Measurements from ENCODE around the gene EPB41L2. TPM values are rescaled to one million over a fixed set of nuclear protein-coding genes. Genes with fewer than 3 reads are reported as not detected.
A peak's percentile ranks its signal among the peaks of the same experiment; 100 is the strongest.

The EPB41L2 gene
- total and polyA plus RNA-seq, 2 experiments from 2014 or later, result 76.2 to 91.7 TPM

DNA sequence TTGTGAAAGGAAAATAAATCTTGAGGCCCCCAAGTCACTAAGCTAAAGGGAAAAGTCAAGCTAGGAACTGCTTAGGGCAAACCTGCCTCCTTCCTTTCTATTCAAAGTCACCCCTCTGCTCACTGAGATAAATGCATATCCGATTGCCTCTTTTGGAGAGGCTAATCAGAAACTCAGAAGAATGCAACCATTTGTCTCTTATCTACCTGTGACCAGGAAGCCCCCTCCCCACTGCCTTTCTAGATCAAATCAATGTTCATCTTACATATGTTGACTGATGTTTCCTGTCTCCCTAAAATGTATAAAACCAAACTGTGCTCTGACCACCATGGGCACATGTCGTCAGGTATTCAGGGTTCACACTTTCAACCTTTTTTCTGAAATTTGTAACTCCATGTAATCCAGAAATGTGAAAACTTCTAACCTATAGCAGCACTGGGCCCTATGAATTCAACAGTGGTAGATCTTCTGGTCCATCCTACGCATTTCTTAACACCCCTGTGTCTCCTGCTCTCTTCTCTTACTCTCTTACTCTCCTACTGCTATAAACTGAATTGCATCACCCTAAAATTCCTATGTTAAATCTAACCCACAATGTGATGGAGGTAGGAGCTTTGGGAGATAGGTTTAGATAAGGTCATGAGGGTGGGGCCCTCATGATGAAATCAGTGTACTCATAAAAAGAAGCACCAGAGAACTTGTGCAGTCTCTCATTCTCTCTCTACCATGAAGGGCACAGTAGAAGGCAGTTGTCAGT is 89.3 kb downstream of the EPB41L2 start:
- peak overlapping the region; percentile 8; the same call in 1 of the 2 replicates for H3K4me2 ChIP-seq
- TF ChIP-seq POLR2AphosphoS5 (IDR thresholded peaks at IDR 0.05; ENCODE audit: low read depth), result no peak
- TF ChIP-seq NANOG (IDR thresholded peaks at IDR 0.05; ENCODE audit: borderline replicate concordance), result no peak
- TF ChIP-seq EZH2phosphoT487 (IDR thresholded peaks at IDR 0.05; ENCODE audit: unreplicated experiment), result no peak
- H4K20me1 ChIP-seq (replicated peaks; ENCODE audit: insufficient read depth), result no peaks in the 10 kb centered on the region; the same call in 1 of the 2 replicates
- H3K4me1 Mint-ChIP-seq, result peaks cover 32% of the 10 kb centered on the region
- no peaks in the 10 kb centered on the region for H3K9me3 Mint-ChIP-seq
- 0 out of 2 replicates have a peak overlapping the region, but pooled peaks have one; percentile 21 for H3K27ac ChIP-seq (ENCODE audit: low read depth)
- peak overlapping the region; percentile 25; the same call in 1 of the 2 replicates for H3K27ac Mint-ChIP-seq
- no peaks in the 10 kb centered on the region for H3F3A ChIP-seq (replicated peaks; ENCODE audit: low read depth)
- ATAC-seq, result no peak; the same call in 2 of the 3 replicates
- H3K27me3 ChIP-seq (ENCODE audit: insufficient read depth), result no peaks in the 10 kb centered on the region
- no peak overlapping the region for H3K4me3 ChIP-seq
- no peaks in the 10 kb centered on the region for H3K9me2 ChIP-seq (ENCODE audit: insufficient read depth)
- no peak overlapping the region for H2AFZ ChIP-seq
- DNase-seq (ENCODE audit: low spot score), result no peak
- H3K79me2 ChIP-seq (replicated peaks; ENCODE audit: insufficient read depth), result peaks cover 45% of the 10 kb centered on the region
- no peaks in the 10 kb centered on the region for H3K36me3 Mint-ChIP-seq (ENCODE audit: low read depth)
- no peaks in the 10 kb centered on the region for H3K36me3 ChIP-seq (ENCODE audit: insufficient read depth)
- no peak overlapping the region for H3K4me3 Mint-ChIP-seq
- H3K4me1 ChIP-seq (ENCODE audit: insufficient read depth), result peaks cover 18% of the 10 kb centered on the region
- peaks cover 4% of the 10 kb centered on the region for H3K27me3 Mint-ChIP-seq (ENCODE audit: insufficient read depth, low read depth, poor library complexity)

DNA sequence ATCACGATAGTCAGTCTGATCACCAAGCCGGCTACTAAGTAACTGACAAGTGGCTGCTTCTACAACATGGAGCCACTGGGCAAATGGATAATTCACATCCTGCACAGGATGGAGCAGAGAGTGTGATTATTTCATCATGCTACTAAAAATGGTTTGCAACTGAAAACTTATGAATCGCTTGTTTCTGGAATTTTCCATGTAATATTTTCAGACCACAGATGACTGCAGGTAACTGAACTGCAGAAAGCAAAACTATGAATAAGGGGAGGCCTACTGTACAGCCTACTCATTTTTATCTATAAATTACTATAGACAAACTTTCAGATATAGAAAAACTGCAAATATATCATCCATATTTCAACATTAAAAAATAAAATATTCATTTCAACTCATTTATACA is 91.5 kb downstream of the EPB41L2 start:
- H3K4me3 Mint-ChIP-seq, result no peak overlapping the region
- Histone ChIP-seq H3K4me1 (ENCODE audit: insufficient read depth) (peaks cover 39% of the 10 kb centered on the region), H3K36me3 (ENCODE audit: insufficient read depth) (no peaks in the 10 kb centered on the region), H4K20me1 (replicated peaks; ENCODE audit: insufficient read depth) (no peaks in the 10 kb centered on the region), H3F3A (replicated peaks; ENCODE audit: low read depth) (no peaks in the 10 kb centered on the region), H3K9me2 (ENCODE audit: insufficient read depth) (no peaks in the 10 kb centered on the region), H3K4me2 (no peak overlapping the region), H3K27ac (ENCODE audit: low read depth) (no peak overlapping the region), H3K27me3 (ENCODE audit: insufficient read depth) (no peaks in the 10 kb centered on the region), H3K79me2 (replicated peaks; ENCODE audit: insufficient read depth) (peaks cover 58% of the 10 kb centered on the region), H3K4me3 (no peak overlapping the region), H2AFZ (no peak overlapping the region)
- no peak for TF ChIP-seq NANOG (IDR thresholded peaks at IDR 0.05; ENCODE audit: borderline replicate concordance)
- TF ChIP-seq POLR2AphosphoS5 (IDR thresholded peaks at IDR 0.05; ENCODE audit: low read depth), result no peak
- no peak for TF ChIP-seq ZNF114 (CRISPR knock-in tag; IDR thresholded peaks at IDR 0.05)
- no peak for TF ChIP-seq ZNF331 (CRISPR knock-in tag; IDR thresholded peaks at IDR 0.05; ENCODE audit: low read depth)
- no peak for TF ChIP-seq JUNB (IDR thresholded peaks at IDR 0.05; ENCODE audit: unreplicated experiment)
- TF ChIP-seq CREB1 (CRISPR knock-in tag; IDR thresholded peaks at IDR 0.05; ENCODE audit: low read depth), result no peak
- no peak for TF ChIP-seq STAT1 (IDR thresholded peaks at IDR 0.05; ENCODE audit: unreplicated experiment)
- TF ChIP-seq, protein P1, sequence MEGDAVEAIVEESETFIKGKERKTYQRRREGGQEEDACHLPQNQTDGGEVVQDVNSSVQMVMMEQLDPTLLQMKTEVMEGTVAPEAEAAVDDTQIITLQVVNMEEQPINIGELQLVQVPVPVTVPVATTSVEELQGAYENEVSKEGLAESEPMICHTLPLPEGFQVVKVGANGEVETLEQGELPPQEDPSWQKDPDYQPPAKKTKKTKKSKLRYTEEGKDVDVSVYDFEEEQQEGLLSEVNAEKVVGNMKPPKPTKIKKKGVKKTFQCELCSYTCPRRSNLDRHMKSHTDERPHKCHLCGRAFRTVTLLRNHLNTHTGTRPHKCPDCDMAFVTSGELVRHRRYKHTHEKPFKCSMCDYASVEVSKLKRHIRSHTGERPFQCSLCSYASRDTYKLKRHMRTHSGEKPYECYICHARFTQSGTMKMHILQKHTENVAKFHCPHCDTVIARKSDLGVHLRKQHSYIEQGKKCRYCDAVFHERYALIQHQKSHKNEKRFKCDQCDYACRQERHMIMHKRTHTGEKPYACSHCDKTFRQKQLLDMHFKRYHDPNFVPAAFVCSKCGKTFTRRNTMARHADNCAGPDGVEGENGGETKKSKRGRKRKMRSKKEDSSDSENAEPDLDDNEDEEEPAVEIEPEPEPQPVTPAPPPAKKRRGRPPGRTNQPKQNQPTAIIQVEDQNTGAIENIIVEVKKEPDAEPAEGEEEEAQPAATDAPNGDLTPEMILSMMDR (conservative IDR thresholded peaks at IDR 0.05; ENCODE audit: low read depth in 2 of 2), result no peak
- H3K27ac Mint-ChIP-seq, result no peak overlapping the region
- H3K9me3 Mint-ChIP-seq, result no peaks in the 10 kb centered on the region
- peaks cover 7% of the 10 kb centered on the region for H3K27me3 Mint-ChIP-seq (ENCODE audit: insufficient read depth, low read depth, poor library complexity)
- H3K36me3 Mint-ChIP-seq (ENCODE audit: low read depth), result no peaks in the 10 kb centered on the region
- no peak for ATAC-seq
- peaks cover 46% of the 10 kb centered on the region for H3K4me1 Mint-ChIP-seq
- DNase-seq (ENCODE audit: low spot score), result no peak

Measured in GM23338 (cell line).